NB4 (cell line): Measurements from ENCODE around the gene TAS1R2.

ENCODE experiments used
- CTCF ChIP-seq: IDR thresholded peaks from one replicate; pipeline ENCODE4 v1.5.1; 2012; ENCODE audit warnings: low read depth, low read length
- MAX ChIP-seq: IDR thresholded peaks from 2 replicates; pipeline ENCODE4 v1.6.1; 2011; ENCODE audit warnings: low read depth, low read length
- MYC ChIP-seq: IDR thresholded peaks from 2 replicates; pipeline ENCODE4 v1.6.1; 2011; ENCODE audit warnings: low read depth, low read length
- POLR2A ChIP-seq: IDR thresholded peaks from 2 replicates; pipeline ENCODE4 v1.6.1; 2011; ENCODE audit warnings: mild to moderate bottlenecking; ENCODE audit not compliant: insufficient read length; ENCODE audit errors: extremely low read depth

- TF ChIP-seq POLR2A: no peak
- TF ChIP-seq CTCF: no peak
- no peak for TF ChIP-seq MYC
- TF ChIP-seq MAX: no peak
These were observed 40.3 kb downstream of the TAS1R2 start for GRCh38 chr1:18819203-18819602.
